GM23248 (cell line): ENCODE data around the gene SCCPDH. TPM values are rescaled to one million over a fixed set of nuclear protein-coding genes. Genes with fewer than 3 reads are reported as not detected.

Source experiments
- DNase-seq: peaks from one replicate; pipeline ENCODE4 v3.0.0-alpha.2; 2015
- H2AFZ ChIP-seq: fragments of 200-600 bp; sonication (generic); 2 replicates; pipeline ENCODE4 v1.6.1; 2016; ENCODE audit warnings: antibody characterized with exemption
- H3F3A ChIP-seq: fragments of 200-600 bp; sonication (generic); 2 replicates; pipeline ENCODE4 v1.6.1; 2016; ENCODE audit warnings: mild to moderate bottlenecking, antibody characterized with exemption, mixed run types; ENCODE audit not compliant: insufficient read depth
- H3K27ac ChIP-seq: fragments of 200-600 bp; sonication (generic); 2 replicates; pipeline ENCODE4 v1.5.1; 2016; ENCODE audit warnings: mild to moderate bottlenecking
- H3K27me3 ChIP-seq: fragments of 200-600 bp; sonication (generic); replicated peaks from 2 replicates; pipeline ENCODE4 v1.6.1; 2016; ENCODE audit warnings: mild to moderate bottlenecking; ENCODE audit not compliant: insufficient read depth
- H3K36me3 ChIP-seq: fragments of 200-600 bp; sonication (generic); 2 replicates; pipeline ENCODE4 v1.6.1; 2016; ENCODE audit warnings: low read depth, mild to moderate bottlenecking
- H3K4me1 ChIP-seq: fragments of 200-600 bp; sonication (generic); 2 replicates; pipeline ENCODE4 v1.6.1; 2016; ENCODE audit warnings: mild to moderate bottlenecking; ENCODE audit not compliant: insufficient read depth
- H3K4me2 ChIP-seq: fragments of 200-600 bp; sonication (generic); one replicate; pipeline ENCODE4 v1.6.1; 2016; ENCODE audit warnings: mild to moderate bottlenecking; ENCODE audit not compliant: unreplicated experiment
- H3K4me3 ChIP-seq: fragments of 200-600 bp; sonication (generic); 2 replicates; pipeline ENCODE4 v1.5.1; 2016; ENCODE audit warnings: mild to moderate bottlenecking
- H3K79me2 ChIP-seq: fragments of 200-600 bp; sonication (generic); 2 replicates; pipeline ENCODE4 v1.6.1; 2016; ENCODE audit warnings: mild to moderate bottlenecking; ENCODE audit not compliant: insufficient read depth
- H3K9ac ChIP-seq: fragments of 200-600 bp; sonication (generic); 2 replicates; pipeline ENCODE4 v1.6.1; 2016; ENCODE audit warnings: mild to moderate bottlenecking
- H3K9me2 ChIP-seq: fragments of 200-600 bp; sonication (generic); 2 replicates; pipeline ENCODE4 v1.6.1; 2016; ENCODE audit warnings: mixed run types, mild to moderate bottlenecking, moderate library complexity; ENCODE audit not compliant: insufficient read depth
- H3K9me3 ChIP-seq: fragments of 200-600 bp; sonication (generic); one replicate; pipeline ENCODE4 v1.6.1; 2017; ENCODE audit warnings: low read depth
- H4K20me1 ChIP-seq: fragments of 200-600 bp; sonication (generic); 2 replicates; pipeline ENCODE4 v1.6.0; 2016; ENCODE audit not compliant: insufficient read depth
- EZH2 ChIP-seq: fragments of 200-600 bp; sonication (generic); IDR thresholded peaks from 2 replicates; pipeline ENCODE4 v1.6.1; 2018; ENCODE audit warnings: antibody characterized with exemption, mild to moderate bottlenecking; ENCODE audit not compliant: insufficient read depth, poor library complexity, severe bottlenecking
- EZH2phosphoT487 ChIP-seq: fragments of 200-600 bp; sonication (generic); IDR thresholded peaks from 2 replicates; pipeline ENCODE4 v1.6.1; 2018; ENCODE audit warnings: antibody characterized with exemption, moderate library complexity, mild to moderate bottlenecking, low read depth; ENCODE audit not compliant: insufficient read depth
- WGBS, 2 experiments: methylation state at CpG; one replicate each; pipeline ENCODE4 v1.1.6; 2015 to 2017; ENCODE audit warnings: low lambda C conversion rate in 2 of 2, low coverage in 1 of 2; ENCODE audit errors: missing lambda C conversion rate in 2 of 2; 5-methylcytosine and 5-hydroxymethylcytosine counted together
- in situ Hi-C: fragments of 300-500 bp; cut with MboI; formaldehyde crosslinking; loops from 2 replicates; pipeline ENCODE4 v1.15.0; 2020
- polyA plus RNA-seq: library from polyadenylated mRNA; unstranded; fragments of >200 nt; fragmentation: Nextera tagmentation; extraction: Ambion mirVana; gene quantifications from 2 replicates; pipeline ENCODE4 v1.2.1, GENCODE V29; 2016
- total RNA-seq: library from RNA; depleted of rRNA; stranded (reverse); fragments of >200 nt; shearing (Covaris generic); gene quantifications from 2 replicates; pipeline ENCODE4 v1.2.3, GENCODE V29; 2014; rRNA removed

Gene SCCPDH, protein sequence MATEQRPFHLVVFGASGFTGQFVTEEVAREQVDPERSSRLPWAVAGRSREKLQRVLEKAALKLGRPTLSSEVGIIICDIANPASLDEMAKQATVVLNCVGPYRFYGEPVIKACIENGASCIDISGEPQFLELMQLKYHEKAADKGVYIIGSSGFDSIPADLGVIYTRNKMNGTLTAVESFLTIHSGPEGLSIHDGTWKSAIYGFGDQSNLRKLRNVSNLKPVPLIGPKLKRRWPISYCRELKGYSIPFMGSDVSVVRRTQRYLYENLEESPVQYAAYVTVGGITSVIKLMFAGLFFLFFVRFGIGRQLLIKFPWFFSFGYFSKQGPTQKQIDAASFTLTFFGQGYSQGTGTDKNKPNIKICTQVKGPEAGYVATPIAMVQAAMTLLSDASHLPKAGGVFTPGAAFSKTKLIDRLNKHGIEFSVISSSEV
- total RNA-seq, result 26.4 and 36.3 TPM in 2 replicates
- 37.5 and 40.3 TPM in 2 replicates for polyA plus RNA-seq

GRCh38 chr1:246724016-246724730 is at the start of gene SCCPDH:
SCCPDH (plus strand) TSS chr1:246724409; CDS start chr1:246724423, 14 bp downstream.
- Histone ChIP-seq H3K4me3 (peak within 1 kb of the TSS; percentile 90), H3F3A (0 out of 2 replicates have a peak, but pooled peaks cover 6% of the 10 kb centered on the region), H3K4me1 (peaks cover 12% of the 10 kb centered on the region), H3K9me2 (no peaks in the 10 kb centered on the region), H3K79me2 (0 out of 2 replicates have a peak, but pooled peaks cover 8% of the 10 kb centered on the region), H4K20me1 (no peaks in the 10 kb centered on the region), H3K27me3 (no peaks in the 10 kb centered on the region), H3K27ac (peak within 1 kb of the TSS; percentile 61), H3K9ac (peak within 1 kb of the TSS; percentile 89), H3K9me3 (no peaks in the 10 kb centered on the region), H2AFZ (peak within 1 kb of the TSS; percentile 98), H3K36me3 (peaks cover 13% of the 10 kb centered on the region), H3K4me2 (peak within 1 kb of the TSS; percentile 92)
- DNase-seq, result peak; percentile 85
- TF ChIP-seq EZH2phosphoT487 (no peak), EZH2 (no peak)
- in situ Hi-C loops, result no loop called here
- 0 to 2% methylated on average over 50 to 70 of the region's 89 CpGs for WGBS, 2 experiments

DNA sequence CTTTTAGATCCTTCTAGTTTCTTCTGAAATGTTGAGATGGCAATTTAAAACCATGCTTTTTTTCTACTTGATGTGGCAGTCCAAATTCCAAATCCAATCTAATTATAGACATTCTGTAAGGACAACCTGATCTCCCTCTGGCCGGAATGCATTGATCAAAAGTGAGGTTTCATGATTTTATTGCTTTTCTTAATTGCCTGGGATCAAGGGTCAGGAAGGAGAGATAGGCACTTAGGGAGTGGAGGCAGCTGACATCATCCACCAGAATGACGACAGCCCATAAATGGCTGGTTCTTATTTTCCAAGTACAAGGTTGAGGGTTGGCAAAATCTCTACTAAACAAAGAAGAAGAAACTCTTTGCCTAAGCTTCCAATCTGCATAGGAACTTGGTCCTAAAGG is 46.4 kb upstream of the SCCPDH start:
- in situ Hi-C loops, result no loop called here
- Histone ChIP-seq H4K20me1 (no peaks in the 10 kb centered on the region), H3K9me3 (no peaks in the 10 kb centered on the region), H3K27ac (no peak overlapping the region), H3K9ac (no peak overlapping the region), H3K4me2 (no peak overlapping the region), H2AFZ (no peak overlapping the region), H3K36me3 (peaks cover 3% of the 10 kb centered on the region; the same call in 1 of the 2 replicates), H3K4me3 (no peak overlapping the region), H3K4me1 (no peaks in the 10 kb centered on the region), H3K9me2 (no peaks in the 10 kb centered on the region), H3K79me2 (no peaks in the 10 kb centered on the region), H3F3A (peaks cover 6% of the 10 kb centered on the region), H3K27me3 (no peaks in the 10 kb centered on the region)
- no peak for DNase-seq
- TF ChIP-seq EZH2 (no peak), EZH2phosphoT487 (no peak)
- 67 to 75% methylated on average over 2 of the region's 2 CpGs for WGBS, 2 experiments

- Histone ChIP-seq H3K4me2 (no peak overlapping the region), H3K36me3 (no peaks in the 10 kb centered on the region), H4K20me1 (no peaks in the 10 kb centered on the region), H3K9ac (no peak overlapping the region), H3K27me3 (no peaks in the 10 kb centered on the region), H2AFZ (peak overlapping the region; percentile 31; the same call in 1 of the 2 replicates), H3K9me3 (no peaks in the 10 kb centered on the region), H3K4me3 (no peak overlapping the region), H3K4me1 (no peaks in the 10 kb centered on the region), H3K9me2 (no peaks in the 10 kb centered on the region), H3K27ac (no peak overlapping the region), H3F3A (peaks cover 6% of the 10 kb centered on the region), H3K79me2 (no peaks in the 10 kb centered on the region)
- no peak for TF ChIP-seq EZH2phosphoT487
- no peak for TF ChIP-seq EZH2
- DNase-seq, result peak; percentile 51
- WGBS, 2 experiments, result 40 to 46% methylated on average over 18 of the region's 18 CpGs
- in situ Hi-C loops, result no loop called here
Measured at GRCh38 chr1:246678816-246679793, 45.1 kb upstream of the SCCPDH start.

DNA sequence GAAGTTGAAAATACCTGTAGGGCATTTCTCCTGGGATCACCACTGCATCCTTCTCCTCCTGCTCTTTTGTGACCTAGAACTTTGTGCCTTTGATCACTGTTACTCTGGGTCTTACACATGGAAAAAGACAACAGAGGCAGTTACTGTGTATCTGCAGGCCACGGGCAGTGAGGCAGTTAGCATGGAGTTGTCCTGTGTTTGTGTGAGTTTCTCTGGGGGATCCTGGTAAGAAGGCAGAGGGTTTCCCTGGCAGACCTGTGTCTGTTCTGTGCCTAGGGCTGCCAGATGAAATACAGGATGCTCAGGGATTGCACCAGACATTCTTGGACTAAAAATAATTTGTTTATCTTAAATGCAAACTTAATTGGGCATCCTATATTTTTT is 44.4 kb upstream of the SCCPDH start:
- H4K20me1 ChIP-seq, result no peaks in the 10 kb centered on the region
- no peaks in the 10 kb centered on the region for H3K9me2 ChIP-seq
- WGBS, 2 experiments, result 46 to 47% methylated on average over 1 of the region's 1 CpG
- no peak overlapping the region for H3K4me3 ChIP-seq
- no peaks in the 10 kb centered on the region for H3K4me1 ChIP-seq
- no peaks in the 10 kb centered on the region for H3K9me3 ChIP-seq
- in situ Hi-C loops, result no loop called here
- peak overlapping the region; percentile 31; the same call in 1 of the 2 replicates for H2AFZ ChIP-seq
- no peak overlapping the region for H3K4me2 ChIP-seq
- H3K9ac ChIP-seq, result no peak overlapping the region
- H3K27ac ChIP-seq, result no peak overlapping the region
- H3K27me3 ChIP-seq, result no peaks in the 10 kb centered on the region
- TF ChIP-seq EZH2phosphoT487 (no peak), EZH2 (no peak)
- H3F3A ChIP-seq, result peaks cover 6% of the 10 kb centered on the region
- DNase-seq, result no peak
- no peaks in the 10 kb centered on the region for H3K36me3 ChIP-seq
- no peaks in the 10 kb centered on the region for H3K79me2 ChIP-seq
